CD4-positive, alpha-beta T cell treated with Interleukin-2 at 100 ng/mL for 4 hours (primary cell): ENCODE results near the gene HEXD.
A peak's percentile ranks its signal among the peaks of the same experiment; 100 is the strongest.
"Not testable (repeated sequence)": the region's sequence is repeated elsewhere in the genome, so short reads cannot be mapped to it uniquely, and the experiment has no call there.

Source experiments
- DNase-seq: peaks from one replicate; pipeline ENCODE4 v3.0.0-alpha.2; 2020; ENCODE audit warnings: low spot score

The HEXD gene

GRCh38 chr17:82418001-82418986 is at the start of gene HEXD, which contains the start of gene OGFOD3:
HEXD (plus strand) TSS chr17:82418347; CDS start chr17:82419800, 1,453 bp downstream.
OGFOD3 (minus strand) TSS chr17:82418586; CDS start chr17:82418485, 101 bp downstream.
- peak; percentile 83 for DNase-seq

GRCh38 chr17:82369211-82369610 is 48.9 kb upstream of the HEXD start:
- DNase-seq = no peak

GRCh38 chr17:82370471-82371332 is 47.4 kb upstream of the HEXD start:
- peak; percentile 7 for DNase-seq

DNA sequence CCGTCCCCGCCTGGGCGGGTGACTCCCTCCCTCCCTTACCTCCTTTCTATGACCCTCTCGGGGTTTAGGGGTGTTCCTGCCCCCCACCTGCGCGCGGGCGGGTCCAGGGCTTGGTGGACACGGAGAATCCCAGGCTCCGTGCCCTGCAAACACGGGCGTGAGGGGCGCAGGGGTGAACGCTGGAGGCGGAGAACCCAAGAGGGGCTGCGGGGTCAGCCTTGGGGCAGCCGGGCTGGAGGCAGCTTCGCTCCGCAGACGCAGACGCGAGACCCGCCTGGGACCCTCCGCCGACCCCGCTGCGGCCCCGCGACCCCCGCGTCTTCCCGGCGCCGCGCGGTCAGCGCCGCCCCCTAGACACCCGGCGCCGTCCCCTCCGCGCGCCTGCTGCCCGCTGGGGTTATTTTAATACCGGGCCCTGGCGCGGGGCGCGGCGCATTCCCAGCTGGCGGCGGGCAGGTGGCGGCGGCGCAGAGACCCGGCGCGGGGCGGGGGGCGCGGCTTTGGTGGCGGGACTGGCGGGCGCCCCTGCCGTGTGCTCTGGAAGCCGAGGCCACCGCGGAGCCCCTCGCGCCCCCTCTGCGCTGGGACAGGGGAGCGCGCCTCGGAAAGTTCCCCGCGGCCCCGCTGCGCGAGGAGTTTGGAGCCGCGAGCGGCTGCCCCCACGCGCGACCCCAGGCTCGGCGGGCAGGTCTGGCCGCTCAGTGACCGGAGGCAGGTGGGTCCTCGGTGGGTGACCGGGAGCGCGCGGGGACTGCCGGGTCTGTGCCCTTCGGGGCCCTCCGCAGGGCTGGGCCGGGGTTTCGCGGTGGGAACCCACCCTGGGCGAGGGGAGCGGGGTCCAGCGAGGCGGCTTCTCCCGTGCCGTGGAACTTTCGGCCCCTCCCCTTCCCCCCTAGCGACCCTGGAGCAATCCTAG is 46.6 kb upstream of the HEXD start, which contains the start of gene UTS2R:
Gene UTS2R, plus strand, starts transcription at position 433 of the 916 bp plus-strand sequence. CDS start 2,560 bp downstream, outside the sequence.
- no peak for DNase-seq

DNA sequence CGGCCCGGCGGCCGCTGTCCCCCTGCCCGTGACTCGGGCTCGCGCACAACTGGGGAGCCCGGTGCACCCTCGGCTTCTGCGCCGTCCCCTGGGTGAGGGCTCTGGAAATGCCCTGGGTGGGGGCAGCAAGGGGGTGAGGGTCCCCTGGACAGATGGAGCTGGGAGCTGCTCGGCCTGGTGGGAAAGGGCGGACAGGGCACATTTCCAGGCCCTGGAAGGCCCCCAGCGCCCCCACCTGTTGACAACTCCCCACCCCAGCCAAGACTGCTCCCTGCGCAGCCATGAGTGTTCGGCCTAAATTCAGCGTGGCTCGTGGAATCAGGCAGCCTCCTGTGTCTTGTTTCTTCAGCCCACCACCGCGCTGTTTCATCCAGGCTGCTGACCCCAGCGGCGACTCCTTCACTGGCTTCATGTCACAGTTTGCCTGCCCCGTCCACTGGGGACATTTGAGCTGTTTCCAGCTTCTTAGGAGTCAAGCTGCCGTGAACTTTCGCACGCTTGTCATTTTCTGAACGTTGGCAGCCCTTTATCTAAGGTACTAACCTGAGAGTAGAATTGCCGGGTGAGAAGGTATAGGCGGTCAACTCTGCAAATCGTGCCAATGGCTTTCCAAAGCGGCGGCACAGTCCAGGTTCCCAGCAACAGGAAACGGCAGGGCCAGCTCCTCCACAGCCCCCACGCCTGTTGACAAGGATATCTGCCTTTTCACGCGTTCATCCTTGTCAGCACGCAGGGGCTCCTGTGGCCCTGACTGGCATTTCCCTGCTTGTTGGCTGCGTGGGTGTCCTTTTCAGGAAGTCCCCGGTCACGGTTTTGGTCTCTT is 45.7 kb upstream of the HEXD start:
- DNase-seq = no peak

- not testable (repeated sequence) for DNase-seq
These were observed 45.1 kb upstream of the HEXD start for GRCh38 chr17:82373072-82373452.

GRCh38 chr17:82373731-82374625 is 44.2 kb upstream of the HEXD start:
- no peak for DNase-seq

DNA sequence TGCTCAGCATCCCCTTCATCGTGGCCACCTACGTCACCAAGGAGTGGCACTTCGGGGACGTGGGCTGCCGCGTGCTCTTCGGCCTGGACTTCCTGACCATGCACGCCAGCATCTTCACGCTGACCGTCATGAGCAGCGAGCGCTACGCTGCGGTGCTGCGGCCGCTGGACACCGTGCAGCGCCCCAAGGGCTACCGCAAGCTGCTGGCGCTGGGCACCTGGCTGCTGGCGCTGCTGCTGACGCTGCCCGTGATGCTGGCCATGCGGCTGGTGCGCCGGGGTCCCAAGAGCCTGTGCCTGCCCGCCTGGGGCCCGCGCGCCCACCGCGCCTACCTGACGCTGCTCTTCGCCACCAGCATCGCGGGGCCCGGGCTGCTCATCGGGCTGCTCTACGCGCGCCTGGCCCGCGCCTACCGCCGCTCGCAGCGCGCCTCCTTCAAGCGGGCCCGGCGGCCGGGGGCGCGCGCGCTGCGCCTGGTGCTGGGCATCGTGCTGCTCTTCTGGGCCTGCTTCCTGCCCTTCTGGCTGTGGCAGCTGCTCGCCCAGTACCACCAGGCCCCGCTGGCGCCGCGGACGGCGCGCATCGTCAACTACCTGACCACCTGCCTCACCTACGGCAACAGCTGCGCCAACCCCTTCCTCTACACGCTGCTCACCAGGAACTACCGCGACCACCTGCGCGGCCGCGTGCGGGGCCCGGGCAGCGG is 43.4 kb upstream of the HEXD start:
- no peak for DNase-seq

DNA sequence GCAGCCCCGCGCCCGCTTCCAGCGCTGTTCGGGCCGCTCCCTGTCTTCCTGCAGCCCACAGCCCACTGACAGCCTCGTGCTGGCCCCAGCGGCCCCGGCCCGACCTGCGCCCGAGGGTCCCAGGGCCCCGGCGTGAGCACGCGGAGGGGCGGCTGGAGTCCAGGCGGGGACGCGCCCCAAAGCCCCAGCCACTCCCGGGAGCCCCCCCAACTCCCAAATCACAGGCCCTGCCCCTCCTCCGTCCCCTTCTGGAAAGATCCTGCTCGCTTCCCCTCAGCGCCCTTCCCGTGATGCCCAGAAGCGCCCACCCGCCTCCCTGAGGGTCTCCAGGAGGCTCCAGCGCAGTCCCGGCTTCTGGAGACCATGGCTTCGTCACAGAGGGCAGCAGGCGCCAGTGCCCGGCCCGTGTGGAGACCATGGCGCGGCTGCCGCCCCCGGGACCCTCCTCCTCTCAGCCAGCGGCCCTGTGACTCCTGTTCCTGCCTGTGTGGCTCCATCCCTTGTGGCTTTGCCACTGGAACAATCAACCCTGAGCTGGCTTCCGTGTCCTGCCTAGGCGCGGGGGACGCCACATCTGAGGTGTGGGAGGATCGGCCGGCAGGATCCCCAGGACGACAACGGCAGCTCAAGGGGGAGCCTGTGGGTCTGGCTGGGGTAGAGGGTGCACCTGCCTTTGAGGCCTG is 42.6 kb upstream of the HEXD start:
- no peak for DNase-seq

GRCh38 chr17:82376042-82376730 is 42.0 kb upstream of the HEXD start:
- DNase-seq = no peak

DNA sequence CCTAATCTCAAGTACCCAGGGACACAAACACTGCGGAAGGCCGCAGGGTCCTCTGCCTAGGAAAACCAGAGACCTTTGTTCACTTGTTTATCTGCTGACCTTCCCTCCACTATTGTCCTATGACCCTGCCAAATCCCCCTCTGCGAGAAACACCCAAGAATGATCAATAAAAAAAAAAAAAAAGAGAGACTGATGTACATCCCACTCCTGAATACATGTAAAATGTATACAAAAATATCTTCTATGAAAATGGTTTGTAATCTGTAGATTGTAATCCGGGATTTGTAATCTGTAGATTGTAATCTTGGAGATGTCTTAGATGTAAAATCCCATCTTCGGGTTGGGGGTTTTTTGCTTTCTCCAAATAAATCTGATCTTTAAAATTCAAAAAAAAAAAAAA is 40.9 kb upstream of the HEXD start:
- DNase-seq = not testable (repeated sequence)

DNA sequence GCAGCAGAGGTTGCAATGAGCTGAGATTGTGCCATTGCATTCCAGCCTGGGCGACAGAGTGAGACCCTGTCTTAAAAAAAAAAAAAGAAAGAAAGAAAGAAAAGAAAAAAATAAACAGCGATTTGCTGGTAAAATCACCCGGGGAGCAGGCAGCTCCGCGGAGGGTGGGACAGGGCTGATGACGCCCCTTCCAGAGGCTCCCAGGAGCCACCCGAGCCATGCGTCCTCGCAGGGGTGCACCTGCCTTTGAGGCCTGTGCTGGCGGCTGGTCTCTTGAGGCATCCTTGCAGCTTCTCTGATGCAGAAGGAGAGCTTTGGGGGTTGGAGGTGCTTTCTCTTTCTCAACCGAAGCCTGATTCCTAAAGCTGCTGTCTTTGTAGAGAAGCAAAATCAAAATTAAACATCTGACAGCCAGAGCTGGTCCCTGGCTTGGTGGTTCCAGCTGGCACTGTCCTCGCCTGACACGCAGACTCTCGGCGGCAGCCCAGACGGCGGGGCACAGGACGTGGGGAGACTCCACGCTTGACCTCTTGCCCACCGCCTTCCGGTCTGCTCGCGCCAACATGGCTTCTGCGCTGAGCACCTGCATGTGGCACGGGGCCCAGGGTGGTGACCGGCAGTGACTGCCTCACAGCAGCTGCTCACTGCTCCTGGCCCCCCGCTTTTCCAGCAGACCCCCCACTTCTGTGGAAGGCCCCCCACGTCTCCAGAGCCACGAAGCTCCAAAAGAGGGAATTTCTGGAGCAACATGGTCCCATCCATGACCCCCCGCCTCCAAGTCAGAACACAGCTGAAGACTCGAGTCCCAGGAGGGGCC is 40.0 kb upstream of the HEXD start:
- DNase-seq = no peak

DNA sequence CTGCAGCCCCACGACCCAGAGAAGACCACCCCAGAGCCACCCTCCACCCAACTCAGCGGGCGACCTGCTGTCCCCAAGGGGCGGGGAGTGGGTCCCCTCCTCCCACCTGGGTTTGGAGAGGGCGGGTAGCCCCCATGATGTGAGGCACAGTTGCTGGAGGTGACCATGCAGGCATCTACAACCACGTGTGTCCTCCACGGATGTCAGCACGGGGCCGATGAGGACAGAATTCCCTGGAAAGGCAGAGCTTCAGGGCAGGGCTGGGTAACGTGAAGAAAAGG is 39.5 kb upstream of the HEXD start:
- DNase-seq = no peak

GRCh38 chr17:82380860-82381702 is 37.1 kb upstream of the HEXD start:
- DNase-seq = no peak

GRCh38 chr17:82381703-82382009 is 36.5 kb upstream of the HEXD start:
- not testable (repeated sequence) for DNase-seq
